ENCODE results near the gene IFNA16. TPM values are rescaled to one million over a fixed set of nuclear protein-coding genes. Genes with fewer than 3 reads are reported as not detected.
"Not testable (repeated sequence)": the region's sequence is repeated elsewhere in the genome, so short reads cannot be mapped to it uniquely, and the experiment has no call there.

Gene IFNA16
- total RNA-seq, 1 experiment from 2014 or later, result not detected

DNA sequence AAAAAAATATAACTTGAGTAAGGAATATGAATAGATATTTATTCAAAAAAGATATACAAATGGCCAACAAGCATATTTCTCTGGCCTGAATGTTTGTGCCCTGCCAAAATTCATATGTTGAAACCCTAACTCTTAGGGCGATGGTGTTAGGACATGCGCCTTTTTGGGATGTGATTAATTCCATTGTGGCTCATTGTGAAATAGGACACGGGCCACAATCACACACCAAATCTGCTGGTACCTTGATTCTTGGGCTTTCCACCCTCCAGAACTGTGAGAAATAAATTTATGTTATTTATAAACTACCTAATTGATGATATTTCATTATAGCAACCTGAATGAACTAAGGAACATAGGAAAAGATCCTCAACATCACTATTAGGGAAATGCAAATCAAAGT, 45.0 kb downstream of the IFNA16 start:
- DNase-seq (ENCODE audit: low read depth, low spot score) (no peak), ATAC-seq (no peak)
- TF ChIP-seq, protein P1, sequence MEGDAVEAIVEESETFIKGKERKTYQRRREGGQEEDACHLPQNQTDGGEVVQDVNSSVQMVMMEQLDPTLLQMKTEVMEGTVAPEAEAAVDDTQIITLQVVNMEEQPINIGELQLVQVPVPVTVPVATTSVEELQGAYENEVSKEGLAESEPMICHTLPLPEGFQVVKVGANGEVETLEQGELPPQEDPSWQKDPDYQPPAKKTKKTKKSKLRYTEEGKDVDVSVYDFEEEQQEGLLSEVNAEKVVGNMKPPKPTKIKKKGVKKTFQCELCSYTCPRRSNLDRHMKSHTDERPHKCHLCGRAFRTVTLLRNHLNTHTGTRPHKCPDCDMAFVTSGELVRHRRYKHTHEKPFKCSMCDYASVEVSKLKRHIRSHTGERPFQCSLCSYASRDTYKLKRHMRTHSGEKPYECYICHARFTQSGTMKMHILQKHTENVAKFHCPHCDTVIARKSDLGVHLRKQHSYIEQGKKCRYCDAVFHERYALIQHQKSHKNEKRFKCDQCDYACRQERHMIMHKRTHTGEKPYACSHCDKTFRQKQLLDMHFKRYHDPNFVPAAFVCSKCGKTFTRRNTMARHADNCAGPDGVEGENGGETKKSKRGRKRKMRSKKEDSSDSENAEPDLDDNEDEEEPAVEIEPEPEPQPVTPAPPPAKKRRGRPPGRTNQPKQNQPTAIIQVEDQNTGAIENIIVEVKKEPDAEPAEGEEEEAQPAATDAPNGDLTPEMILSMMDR (IDR thresholded peaks at IDR 0.05), result no peak
- no peak for TF ChIP-seq POLR2AphosphoS5 (IDR thresholded peaks at IDR 0.05; ENCODE audit: low read depth, low read length)
- no peak for TF ChIP-seq TCF7L2 (IDR thresholded peaks at IDR 0.05; ENCODE audit: low read depth, low read length)
- Histone ChIP-seq H3K27ac (ENCODE audit: low read length) (no peak overlapping the region), H3K9me3 (ENCODE audit: control insufficient read depth, insufficient read depth, low read depth, low read length) (no peaks in the 10 kb centered on the region), H3K4me3 (ENCODE audit: low read depth in 2 of 2, low read length in 2 of 2) (no peak overlapping the region), H3K4me1 (ENCODE audit: control insufficient read depth, insufficient read depth, low read length) (no peaks in the 10 kb centered on the region), H3K36me3 (ENCODE audit: control insufficient read depth, insufficient read depth, low read length) (no peaks in the 10 kb centered on the region), H3K27me3 (ENCODE audit: control insufficient read depth, insufficient read depth, low read length) (no peaks in the 10 kb centered on the region)
- ChIA-PET POLR2A (no interaction called here), CTCF (no interaction called here)
- intact Hi-C loops (cut with micrococcal nuclease; ENCODE audit: unreplicated experiment) (no loop called here), in situ Hi-C loops (cut with HindIII; ENCODE audit: low pct_unique_long_range_greater_than_20kb, low sequenced_read_pairs) (no loop called here)
- BruUV-seq (replicated peaks), result no TSS peak

DNA sequence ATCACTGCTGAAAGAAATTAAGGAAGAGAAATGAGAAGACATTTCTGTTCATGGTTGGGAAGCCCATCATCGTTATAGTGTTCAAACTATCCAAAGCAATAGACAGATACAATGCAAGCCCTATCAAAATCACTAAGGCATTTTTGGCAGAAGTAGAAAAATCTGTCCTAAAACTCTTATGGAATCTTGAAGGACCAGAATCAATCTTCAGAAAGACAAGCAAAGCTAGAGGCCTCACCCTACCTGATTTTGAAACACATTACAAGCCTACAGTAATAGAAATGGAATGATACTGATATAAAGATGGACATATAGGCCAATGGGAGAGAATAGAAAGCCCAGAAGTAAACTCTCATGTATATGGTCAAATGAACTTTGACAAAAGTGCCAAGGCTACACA, 45.8 kb downstream of the IFNA16 start:
- no peak for TF ChIP-seq TCF7L2 (IDR thresholded peaks at IDR 0.05; ENCODE audit: low read depth, low read length)
- TF ChIP-seq, protein P2, sequence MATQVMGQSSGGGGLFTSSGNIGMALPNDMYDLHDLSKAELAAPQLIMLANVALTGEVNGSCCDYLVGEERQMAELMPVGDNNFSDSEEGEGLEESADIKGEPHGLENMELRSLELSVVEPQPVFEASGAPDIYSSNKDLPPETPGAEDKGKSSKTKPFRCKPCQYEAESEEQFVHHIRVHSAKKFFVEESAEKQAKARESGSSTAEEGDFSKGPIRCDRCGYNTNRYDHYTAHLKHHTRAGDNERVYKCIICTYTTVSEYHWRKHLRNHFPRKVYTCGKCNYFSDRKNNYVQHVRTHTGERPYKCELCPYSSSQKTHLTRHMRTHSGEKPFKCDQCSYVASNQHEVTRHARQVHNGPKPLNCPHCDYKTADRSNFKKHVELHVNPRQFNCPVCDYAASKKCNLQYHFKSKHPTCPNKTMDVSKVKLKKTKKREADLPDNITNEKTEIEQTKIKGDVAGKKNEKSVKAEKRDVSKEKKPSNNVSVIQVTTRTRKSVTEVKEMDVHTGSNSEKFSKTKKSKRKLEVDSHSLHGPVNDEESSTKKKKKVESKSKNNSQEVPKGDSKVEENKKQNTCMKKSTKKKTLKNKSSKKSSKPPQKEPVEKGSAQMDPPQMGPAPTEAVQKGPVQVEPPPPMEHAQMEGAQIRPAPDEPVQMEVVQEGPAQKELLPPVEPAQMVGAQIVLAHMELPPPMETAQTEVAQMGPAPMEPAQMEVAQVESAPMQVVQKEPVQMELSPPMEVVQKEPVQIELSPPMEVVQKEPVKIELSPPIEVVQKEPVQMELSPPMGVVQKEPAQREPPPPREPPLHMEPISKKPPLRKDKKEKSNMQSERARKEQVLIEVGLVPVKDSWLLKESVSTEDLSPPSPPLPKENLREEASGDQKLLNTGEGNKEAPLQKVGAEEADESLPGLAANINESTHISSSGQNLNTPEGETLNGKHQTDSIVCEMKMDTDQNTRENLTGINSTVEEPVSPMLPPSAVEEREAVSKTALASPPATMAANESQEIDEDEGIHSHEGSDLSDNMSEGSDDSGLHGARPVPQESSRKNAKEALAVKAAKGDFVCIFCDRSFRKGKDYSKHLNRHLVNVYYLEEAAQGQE (IDR thresholded peaks at IDR 0.05; ENCODE audit: insufficient read depth in 1 of 2, low read depth in 2 of 2, low read length in 1 of 2), result no peak
- TF ChIP-seq, protein P1 (IDR thresholded peaks at IDR 0.05), result no peak
- TF ChIP-seq SIN3A (IDR thresholded peaks at IDR 0.05; ENCODE audit: borderline replicate concordance, insufficient read depth, low read depth, low read length), result no peak
- TF ChIP-seq POLR2AphosphoS5 (IDR thresholded peaks at IDR 0.05; ENCODE audit: low read depth, low read length), result no peak
- H3K27ac ChIP-seq (ENCODE audit: low read length), result no peak overlapping the region
- intact Hi-C loops (cut with micrococcal nuclease; ENCODE audit: unreplicated experiment) (no loop called here), in situ Hi-C loops (cut with HindIII; ENCODE audit: low pct_unique_long_range_greater_than_20kb, low sequenced_read_pairs) (no loop called here)
- POLR2A ChIA-PET, result no interaction called here
- no peaks in the 10 kb centered on the region for H3K4me1 ChIP-seq (ENCODE audit: control insufficient read depth, insufficient read depth, low read length)
- no peak overlapping the region for H3K4me3 ChIP-seq (ENCODE audit: low read depth in 2 of 2, low read length in 2 of 2)
- H3K9me3 ChIP-seq (ENCODE audit: control insufficient read depth, insufficient read depth, low read depth, low read length), result no peaks in the 10 kb centered on the region
- no peaks in the 10 kb centered on the region for H3K36me3 ChIP-seq (ENCODE audit: control insufficient read depth, insufficient read depth, low read length)
- H3K27me3 ChIP-seq (ENCODE audit: control insufficient read depth, insufficient read depth, low read length), result no peaks in the 10 kb centered on the region
- CTCF ChIA-PET, result no interaction called here
- no TSS peak for BruUV-seq (replicated peaks)
- no peak for DNase-seq (ENCODE audit: low read depth, low spot score)
- ATAC-seq, result no peak

DNA sequence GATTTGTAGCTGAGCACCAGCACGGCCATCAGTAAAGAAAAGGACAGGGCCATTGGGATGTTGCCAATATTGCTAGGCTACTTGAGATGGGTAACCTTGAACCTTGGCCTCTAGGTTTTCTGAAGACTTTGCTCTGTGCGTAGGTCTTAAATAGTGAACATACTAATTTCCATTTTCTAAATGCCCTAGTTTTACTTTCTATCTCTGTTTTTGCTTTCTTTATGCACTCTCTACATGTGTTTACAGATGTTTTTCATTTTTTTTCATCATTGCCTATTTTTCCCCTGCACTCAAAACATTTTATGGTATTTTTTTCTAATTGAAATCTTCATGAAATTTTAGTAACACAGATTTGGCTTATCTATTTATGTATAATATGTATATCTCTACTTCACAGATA, 50.6 kb downstream of the IFNA16 start, which contains the start of gene IFNA21:
Gene IFNA21 (minus strand): TSS at position 101 of the 400 bp plus-strand sequence. CDS start 48 bp downstream, at position 53.
- POLR2A ChIA-PET; DNase-seq (ENCODE audit: low read depth, low spot score); H3K36me3 ChIP-seq (ENCODE audit: control insufficient read depth, insufficient read depth, low read length); ATAC-seq; BruUV-seq (replicated peaks); H3K4me1 ChIP-seq (ENCODE audit: control insufficient read depth, insufficient read depth, low read length); H3K27me3 ChIP-seq (ENCODE audit: control insufficient read depth, insufficient read depth, low read length); intact Hi-C loops (cut with micrococcal nuclease; ENCODE audit: unreplicated experiment); H3K9me3 ChIP-seq (ENCODE audit: control insufficient read depth, insufficient read depth, low read depth, low read length); CTCF ChIA-PET; H3K4me3 ChIP-seq (ENCODE audit: low read depth in 2 of 2, low read length in 2 of 2); H3K27ac ChIP-seq (ENCODE audit: low read length); in situ Hi-C loops (cut with HindIII; ENCODE audit: low pct_unique_long_range_greater_than_20kb, low sequenced_read_pairs): not testable (repeated sequence)

Other genes starting within 250 kb of the IFNA16 start
- gene HACD4, start 185.7 kb downstream of the IFNA16 start, total RNA-seq (2021; ENCODE audit: unreplicated experiment), result 0.13 TPM
- not detected for gene IFNB1, start 139.4 kb downstream of the IFNA16 start, total RNA-seq (2021; ENCODE audit: unreplicated experiment)
- not detected for gene IFNW1, start 75.5 kb downstream of the IFNA16 start, total RNA-seq (2021; ENCODE audit: unreplicated experiment)
- not detected for gene IFNA21, start 50.7 kb downstream of the IFNA16 start, total RNA-seq (2021; ENCODE audit: unreplicated experiment)
- not detected for gene IFNA4, start 29.7 kb downstream of the IFNA16 start, total RNA-seq (2021; ENCODE audit: unreplicated experiment)
- gene IFNA7, start 15.1 kb downstream of the IFNA16 start, total RNA-seq (2021; ENCODE audit: unreplicated experiment), result not detected
- gene IFNA10, start 10.2 kb downstream of the IFNA16 start, total RNA-seq (2021; ENCODE audit: unreplicated experiment), result not detected
- not detected for gene IFNA17, start 10.9 kb upstream of the IFNA16 start, total RNA-seq (2021; ENCODE audit: unreplicated experiment)
- gene IFNA14, start 22.7 kb upstream of the IFNA16 start, total RNA-seq (2021; ENCODE audit: unreplicated experiment), result not detected
- gene IFNA5, start 88.0 kb upstream of the IFNA16 start, total RNA-seq (2021; ENCODE audit: unreplicated experiment), result not detected
- 7.4 TPM for gene KLHL9, start 118.1 kb upstream of the IFNA16 start, total RNA-seq (2021; ENCODE audit: unreplicated experiment)
- not detected for gene IFNA6, start 133.6 kb upstream of the IFNA16 start, total RNA-seq (2021; ENCODE audit: unreplicated experiment)
- not detected for gene IFNA13, start 150.7 kb upstream of the IFNA16 start, total RNA-seq (2021; ENCODE audit: unreplicated experiment)
- not detected for gene IFNA2, start 168.1 kb upstream of the IFNA16 start, total RNA-seq (2021; ENCODE audit: unreplicated experiment)
- not detected for gene IFNA8, start 191.8 kb upstream of the IFNA16 start, total RNA-seq (2021; ENCODE audit: unreplicated experiment)
- gene IFNA1, start 223.1 kb upstream of the IFNA16 start, total RNA-seq (2021; ENCODE audit: unreplicated experiment), result not detected

Measured in Panc1 (cell line).